NCI-H345 treated with DMSO at 0.1 percent for 48 hours (cell line): Measurements from ENCODE around the gene PRKACA.

Experiments
- DNase-seq: peaks from one replicate; lab custom pipeline; 2025; ENCODE audit not compliant: unreplicated experiment; lab: John Stamatoyannopoulos, UW

Gene PRKACA

GRCh38 chr19:14118165-14119051 lies 846 bp upstream of the PRKACA start:
- DNase-seq = no peak

DNA sequence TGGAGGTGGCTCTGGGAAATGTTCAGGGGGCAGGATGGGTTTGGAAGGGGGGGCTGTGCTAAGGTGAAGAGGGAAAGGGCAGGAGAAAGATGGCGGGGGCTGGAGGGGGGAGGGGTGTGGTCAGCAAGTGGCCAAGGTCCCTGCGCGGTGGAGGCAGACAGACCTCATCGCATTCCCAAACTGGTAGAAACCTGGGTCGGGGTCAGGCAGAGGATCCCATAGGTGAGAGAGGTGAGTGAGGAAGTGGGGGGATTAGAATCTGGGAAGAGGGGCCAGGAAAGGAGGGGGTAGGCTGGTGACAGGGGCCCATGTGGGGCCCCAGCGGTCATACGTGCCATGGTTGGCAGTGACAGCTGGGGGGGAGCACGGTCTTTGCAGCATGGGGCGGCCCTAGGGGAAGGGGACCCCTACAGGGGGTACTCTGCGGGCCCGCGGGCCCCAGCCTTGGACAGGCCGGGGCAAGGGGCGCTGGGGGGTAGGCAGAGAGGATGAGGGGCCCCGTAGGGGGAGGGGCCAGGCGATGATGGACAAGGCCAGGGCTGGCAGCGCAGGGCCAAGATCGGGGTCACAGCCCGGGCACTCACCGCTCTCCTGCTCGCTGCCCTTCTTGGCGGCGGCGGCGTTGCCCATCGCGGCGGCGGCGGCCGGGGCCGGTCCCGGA lies 514 bp downstream of the PRKACA start:
- DNase-seq = no peak

GRCh38 chr19:14116525-14116917 lies 1.0 kb downstream of the PRKACA start:
- DNase-seq = no peak

- no peak for DNase-seq
These were observed 1.8 kb downstream of the PRKACA start for GRCh38 chr19:14115756-14116155.

- DNase-seq = no peak
These were observed 2.7 kb downstream of the PRKACA start for GRCh38 chr19:14114854-14115253.

- no peak for DNase-seq
These were observed 3.1 kb downstream of the PRKACA start for GRCh38 chr19:14114439-14114838.

- DNase-seq = no peak
These were observed 3.7 kb downstream of the PRKACA start for GRCh38 chr19:14113762-14114414.

DNA sequence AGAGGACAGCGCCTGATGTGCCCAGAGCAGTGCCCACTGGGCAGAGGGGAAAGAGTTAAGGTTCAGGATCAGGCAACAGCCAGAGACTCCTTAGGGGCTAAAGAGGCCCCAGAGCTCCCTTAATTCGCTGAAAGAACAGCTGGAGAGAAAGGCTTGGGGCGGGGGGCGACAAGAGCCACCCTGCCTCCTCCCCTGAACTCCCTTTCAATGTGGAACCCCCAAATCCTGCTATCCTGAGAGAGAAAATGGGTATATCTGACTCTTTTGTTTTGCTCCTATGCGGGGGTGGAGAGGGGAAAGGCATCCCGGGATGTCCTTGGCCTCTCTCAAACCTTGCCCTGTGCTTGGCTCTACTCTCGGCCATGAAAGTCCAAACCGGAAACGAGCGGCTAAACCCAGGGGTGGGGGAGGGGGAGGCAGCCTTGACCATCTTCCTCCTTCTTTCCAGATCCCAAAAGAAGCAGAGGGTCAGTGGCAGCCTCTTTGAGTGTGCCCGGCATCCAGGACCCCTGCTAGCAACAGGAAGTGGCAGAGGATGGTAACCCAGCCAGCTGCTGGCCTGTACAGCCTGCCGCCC lies 4.7 kb downstream of the PRKACA start:
- DNase-seq = no peak

GRCh38 chr19:14112051-14112808 lies 5.3 kb downstream of the PRKACA start:
- DNase-seq = no peak

GRCh38 chr19:14111486-14111885 lies 6.1 kb downstream of the PRKACA start:
- no peak for DNase-seq

DNA sequence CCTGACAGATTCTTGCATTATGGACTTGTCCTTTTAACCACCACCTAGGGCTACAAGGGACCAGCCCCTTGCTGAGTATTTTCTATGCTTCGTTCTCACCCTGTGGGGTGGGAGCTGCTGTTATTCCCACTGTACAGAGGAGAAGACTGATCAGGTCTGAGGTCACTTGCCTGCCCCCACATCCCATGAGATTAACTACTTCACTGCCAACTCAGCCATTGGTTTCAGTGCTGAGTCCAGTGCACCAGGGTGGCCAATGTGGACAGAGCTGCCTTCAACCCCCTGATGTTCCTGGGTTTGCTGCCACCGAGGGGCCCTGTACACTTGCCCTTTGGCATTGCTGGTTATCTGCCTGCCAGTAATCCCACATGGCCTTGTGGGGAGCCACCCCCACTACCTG lies 6.9 kb downstream of the PRKACA start:
- no peak for DNase-seq

GRCh38 chr19:14107581-14108461 lies 9.7 kb downstream of the PRKACA start:
- no peak for DNase-seq

DNA sequence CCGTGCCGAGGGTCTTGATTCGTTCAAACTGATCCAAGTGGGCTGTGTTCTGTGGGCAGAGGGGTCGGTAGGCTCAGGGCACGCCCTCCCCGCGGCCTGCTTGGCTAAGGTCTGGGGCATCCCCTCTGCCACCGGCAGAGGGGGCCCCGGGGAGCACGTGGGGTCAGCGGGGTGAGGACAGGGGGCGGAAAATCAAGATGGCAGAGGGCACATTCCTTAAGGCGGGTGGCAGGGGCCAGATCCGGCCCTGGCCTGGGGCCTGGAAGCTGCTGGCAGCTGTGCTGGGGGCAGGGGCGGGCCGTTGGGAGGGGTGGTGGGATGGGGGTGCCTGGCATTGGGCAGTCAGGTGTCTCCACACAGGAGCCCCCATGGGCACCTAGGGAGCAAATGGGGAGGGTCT lies 10.7 kb downstream of the PRKACA start:
- no peak for DNase-seq

DNA sequence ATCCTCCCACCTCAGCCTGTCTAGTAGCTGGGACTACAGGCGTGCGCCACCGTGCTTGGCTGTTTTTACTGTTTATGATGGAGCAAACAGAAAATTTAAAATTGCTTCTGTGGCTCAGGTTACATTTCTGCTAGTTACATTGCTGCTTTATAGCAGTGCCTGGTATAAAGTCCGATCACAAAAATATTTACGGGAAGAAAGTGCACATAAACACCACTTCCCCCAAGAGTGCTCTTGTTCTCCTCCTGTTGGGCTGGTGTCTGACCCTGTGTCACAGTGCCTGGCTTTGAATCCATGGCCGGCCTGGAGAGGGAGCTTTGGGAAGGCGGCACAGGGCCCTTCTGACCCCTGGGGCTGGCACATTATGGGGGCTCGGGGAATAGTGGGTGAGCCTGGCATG lies 11.9 kb downstream of the PRKACA start:
- no peak for DNase-seq

DNA sequence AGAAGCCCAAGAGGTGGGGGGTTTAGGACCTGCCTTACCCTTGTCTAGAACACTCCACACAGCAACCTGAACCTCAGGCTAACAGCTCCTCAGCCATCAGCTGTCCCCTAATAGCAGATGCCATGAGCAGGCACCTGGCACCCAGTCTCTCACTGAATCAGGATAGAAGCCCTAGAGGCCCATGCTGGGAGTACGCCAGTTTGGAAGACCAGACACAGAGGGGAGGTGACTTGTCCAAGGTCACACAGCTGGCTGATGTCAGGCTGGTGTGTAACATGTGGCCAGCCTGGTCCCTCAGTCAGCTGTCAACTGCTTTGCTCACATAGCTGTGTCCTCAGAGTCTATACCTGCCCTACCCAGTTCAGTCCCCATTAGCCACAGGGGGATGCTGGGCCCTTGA lies 14.3 kb downstream of the PRKACA start:
- DNase-seq = no peak

DNA sequence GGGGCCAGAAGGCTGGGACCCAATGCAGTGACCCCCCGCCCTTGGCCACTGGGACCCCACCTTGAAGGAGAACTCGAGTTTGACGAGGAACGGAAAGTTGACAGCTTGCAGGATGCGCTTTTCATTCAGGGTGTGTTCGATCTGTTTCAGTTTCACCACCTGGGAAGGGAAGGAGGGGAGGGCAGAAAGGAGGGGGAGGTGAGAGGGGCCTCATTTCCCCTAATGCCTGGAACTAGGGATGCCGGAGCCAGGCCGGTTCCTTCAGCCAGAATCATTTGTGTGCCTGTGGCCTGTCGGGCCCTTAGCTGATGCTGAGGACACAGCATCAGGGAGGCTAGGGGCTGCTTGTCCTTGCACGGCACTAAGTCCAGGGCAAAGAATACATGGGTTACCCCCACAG lies 14.8 kb downstream of the PRKACA start:
- DNase-seq = no peak

DNA sequence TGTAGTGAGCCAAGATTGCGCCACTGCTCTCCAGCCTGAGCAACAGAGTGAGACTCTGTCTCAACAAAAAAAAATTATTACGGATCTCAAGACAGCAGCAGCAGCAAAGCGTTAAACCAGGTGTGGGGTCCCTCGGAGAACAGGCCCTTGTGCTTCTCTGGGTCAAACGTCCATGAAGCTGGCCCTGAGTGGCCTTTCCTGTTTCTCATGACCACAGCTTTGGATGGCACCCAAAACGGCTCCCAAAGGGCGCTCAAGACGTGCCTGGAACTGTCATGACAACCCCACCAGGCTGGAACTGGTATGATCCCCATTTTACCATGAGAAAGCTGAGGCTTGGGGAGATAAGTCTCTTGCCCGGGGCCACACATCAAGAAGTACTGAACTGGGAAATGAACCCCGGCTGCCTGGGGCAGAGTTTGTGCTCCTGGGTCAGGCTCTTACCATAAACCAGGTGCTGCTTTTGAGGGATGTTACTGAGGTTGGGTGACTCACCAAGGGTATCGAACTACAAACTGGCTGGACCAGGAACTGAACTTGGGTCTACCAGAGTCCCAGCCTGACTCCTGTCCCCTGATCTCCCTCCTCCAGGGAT lies 15.4 kb downstream of the PRKACA start:
- DNase-seq = no peak

DNA sequence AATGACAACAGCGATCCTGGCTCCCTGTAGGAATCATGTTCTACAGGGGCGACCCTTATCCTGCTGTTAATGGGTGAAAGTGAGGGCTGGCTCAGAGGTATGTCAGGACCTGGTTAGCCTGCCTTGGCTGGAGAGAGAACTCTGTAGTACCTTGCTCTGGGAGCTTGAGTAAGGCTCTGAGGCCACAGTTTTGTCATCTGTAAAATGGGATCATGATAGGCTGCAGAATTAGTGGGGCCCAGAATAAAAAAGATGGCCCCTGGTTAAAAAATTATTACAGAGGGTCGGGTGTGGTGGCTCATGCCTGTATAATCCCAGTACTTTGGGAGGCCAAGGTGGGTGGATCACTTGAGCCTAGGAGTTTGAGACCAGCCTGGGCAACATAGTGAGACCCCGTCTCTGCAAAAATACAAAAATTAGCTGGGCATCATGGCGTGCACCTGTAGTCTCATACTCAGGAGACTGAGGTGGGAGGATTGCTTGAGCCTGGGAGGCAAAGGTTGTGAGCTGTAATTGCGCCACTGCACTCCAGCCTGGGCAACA lies 16.5 kb downstream of the PRKACA start:
- DNase-seq = no peak

GRCh38 chr19:14097532-14098151 lies 19.9 kb downstream of the PRKACA start:
- DNase-seq = no peak
